ENCODE measurements around the gene EIF4G3. TPM values are rescaled to one million over a fixed set of nuclear protein-coding genes. Genes with fewer than 3 reads are reported as not detected.

The EIF4G3 gene
- total RNA-seq, 1 donor from 2014 or later = 43.0 TPM

DNA sequence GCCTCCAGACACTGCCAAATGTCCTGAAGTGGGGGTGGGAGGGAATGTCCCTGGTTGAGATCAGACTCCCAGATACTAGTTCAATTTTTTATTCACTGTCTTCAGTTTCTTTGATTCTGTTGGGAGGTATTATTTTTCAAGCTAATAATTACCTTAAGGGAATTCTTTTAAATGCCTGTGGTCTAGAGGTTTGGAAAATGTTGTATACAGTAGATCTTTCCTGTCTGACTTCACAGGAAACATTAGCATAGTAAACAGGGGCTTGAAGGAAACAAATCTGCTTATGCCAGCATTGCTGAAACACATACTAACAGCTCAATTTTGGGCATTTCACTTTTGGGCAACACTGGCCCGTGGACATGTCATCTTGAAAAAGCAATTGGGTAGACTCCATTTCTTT lies 305.3 kb downstream of the EIF4G3 start:
- Histone ChIP-seq H3K36me3 (peaks cover 10% of the 10 kb centered on the region), H3K4me3 (no peak overlapping the region), H3K9me3 (no peaks in the 10 kb centered on the region), H3K27ac (no peak overlapping the region), H3K27me3 (ENCODE audit: low read depth) (no peaks in the 10 kb centered on the region), H3K4me1 (no peaks in the 10 kb centered on the region)
- ATAC-seq (no peak), DNase-seq (no peak)
- TF ChIP-seq, protein P1, sequence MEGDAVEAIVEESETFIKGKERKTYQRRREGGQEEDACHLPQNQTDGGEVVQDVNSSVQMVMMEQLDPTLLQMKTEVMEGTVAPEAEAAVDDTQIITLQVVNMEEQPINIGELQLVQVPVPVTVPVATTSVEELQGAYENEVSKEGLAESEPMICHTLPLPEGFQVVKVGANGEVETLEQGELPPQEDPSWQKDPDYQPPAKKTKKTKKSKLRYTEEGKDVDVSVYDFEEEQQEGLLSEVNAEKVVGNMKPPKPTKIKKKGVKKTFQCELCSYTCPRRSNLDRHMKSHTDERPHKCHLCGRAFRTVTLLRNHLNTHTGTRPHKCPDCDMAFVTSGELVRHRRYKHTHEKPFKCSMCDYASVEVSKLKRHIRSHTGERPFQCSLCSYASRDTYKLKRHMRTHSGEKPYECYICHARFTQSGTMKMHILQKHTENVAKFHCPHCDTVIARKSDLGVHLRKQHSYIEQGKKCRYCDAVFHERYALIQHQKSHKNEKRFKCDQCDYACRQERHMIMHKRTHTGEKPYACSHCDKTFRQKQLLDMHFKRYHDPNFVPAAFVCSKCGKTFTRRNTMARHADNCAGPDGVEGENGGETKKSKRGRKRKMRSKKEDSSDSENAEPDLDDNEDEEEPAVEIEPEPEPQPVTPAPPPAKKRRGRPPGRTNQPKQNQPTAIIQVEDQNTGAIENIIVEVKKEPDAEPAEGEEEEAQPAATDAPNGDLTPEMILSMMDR (IDR thresholded peaks at IDR 0.05) = no peak
- intact Hi-C loops (cut with DNase I) = no loop called here

DNA sequence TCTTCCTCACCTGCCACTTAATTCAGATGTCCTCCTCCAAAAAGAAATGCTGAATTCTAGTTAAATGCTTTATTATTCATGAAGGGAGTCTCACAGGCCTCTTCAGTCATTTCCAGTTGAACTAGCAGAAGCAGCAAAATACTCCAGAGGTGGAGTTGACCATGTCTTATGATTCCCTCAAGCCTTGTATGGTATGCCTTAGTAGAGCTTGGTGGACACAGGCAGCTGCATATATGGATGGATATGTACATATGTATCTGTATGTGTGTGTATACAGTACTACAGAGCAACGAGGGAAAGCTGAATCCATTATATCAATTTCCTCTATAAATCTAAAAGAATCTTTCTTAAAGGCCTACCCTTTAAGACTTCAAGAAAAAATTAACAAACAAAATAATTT lies 306.0 kb downstream of the EIF4G3 start:
- no peaks in the 10 kb centered on the region for H3K4me1 ChIP-seq
- TF ChIP-seq, protein P1 (IDR thresholded peaks at IDR 0.05) = no peak
- H3K4me3 ChIP-seq = no peak overlapping the region
- no peaks in the 10 kb centered on the region for H3K9me3 ChIP-seq
- ATAC-seq (no peak), DNase-seq (no peak)
- no peaks in the 10 kb centered on the region for H3K27me3 ChIP-seq (ENCODE audit: low read depth)
- peaks cover 7% of the 10 kb centered on the region for H3K36me3 ChIP-seq
- intact Hi-C loops (cut with DNase I) = no loop called here
- H3K27ac ChIP-seq = no peak overlapping the region

DNA sequence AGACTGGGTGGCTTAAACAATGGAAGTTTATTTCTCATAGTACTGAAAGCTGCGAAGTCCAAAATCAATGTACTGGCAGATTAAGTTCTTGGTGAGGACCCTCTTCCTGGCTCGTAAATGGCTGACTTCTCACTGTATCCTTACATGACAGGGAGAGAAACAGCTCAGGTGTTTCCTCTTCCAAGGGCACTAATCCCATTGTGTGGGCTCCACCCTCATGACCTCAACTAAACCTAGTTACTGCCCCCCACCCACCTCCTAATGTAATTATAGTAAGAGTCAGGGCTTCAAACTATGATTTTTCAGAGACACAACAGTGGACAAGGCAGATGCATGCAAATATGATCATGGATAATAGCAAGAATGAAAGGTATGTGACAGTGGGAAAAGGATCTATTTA lies 308.4 kb downstream of the EIF4G3 start:
- no peak for ATAC-seq
- H3K27ac ChIP-seq = no peak overlapping the region
- TF ChIP-seq, protein P1 (IDR thresholded peaks at IDR 0.05) = no peak

DNA sequence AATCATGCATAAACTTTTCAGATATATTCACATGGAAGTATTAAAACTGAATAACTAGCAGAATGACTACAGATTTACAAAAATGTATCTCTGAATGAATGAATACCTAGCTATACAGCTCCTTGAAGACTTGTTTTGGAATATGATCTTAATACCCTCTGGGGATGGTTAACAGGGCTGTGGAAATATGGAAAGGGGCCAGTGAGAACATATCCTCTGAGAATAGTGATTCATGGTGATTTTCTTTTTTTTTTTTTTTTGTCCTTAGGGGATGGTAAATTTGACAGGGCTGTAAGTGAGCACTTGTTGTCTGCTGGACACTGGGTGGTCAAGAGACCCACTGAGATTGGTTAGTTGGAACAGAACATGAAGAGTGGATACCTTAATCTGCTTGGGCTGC lies 308.9 kb downstream of the EIF4G3 start:
- no peak for ATAC-seq
- TF ChIP-seq, protein P1 (IDR thresholded peaks at IDR 0.05) = no peak
- Histone ChIP-seq H3K4me3 (no peak overlapping the region), H3K4me1 (no peaks in the 10 kb centered on the region), H3K36me3 (peaks cover 20% of the 10 kb centered on the region), H3K27ac (no peak overlapping the region), H3K27me3 (ENCODE audit: low read depth) (no peaks in the 10 kb centered on the region), H3K9me3 (no peaks in the 10 kb centered on the region)
- intact Hi-C loops (cut with DNase I) = no loop called here
- DNase-seq = no peak

More for the DNA sequence above, 308.4 kb downstream of the EIF4G3 start:
- Histone ChIP-seq H3K36me3 (peaks cover 16% of the 10 kb centered on the region), H3K27me3 (ENCODE audit: low read depth) (no peaks in the 10 kb centered on the region), H3K9me3 (no peaks in the 10 kb centered on the region), H3K4me3 (no peak overlapping the region), H3K4me1 (no peaks in the 10 kb centered on the region)
- intact Hi-C loops (cut with DNase I) = no loop called here
- no peak for DNase-seq

DNA sequence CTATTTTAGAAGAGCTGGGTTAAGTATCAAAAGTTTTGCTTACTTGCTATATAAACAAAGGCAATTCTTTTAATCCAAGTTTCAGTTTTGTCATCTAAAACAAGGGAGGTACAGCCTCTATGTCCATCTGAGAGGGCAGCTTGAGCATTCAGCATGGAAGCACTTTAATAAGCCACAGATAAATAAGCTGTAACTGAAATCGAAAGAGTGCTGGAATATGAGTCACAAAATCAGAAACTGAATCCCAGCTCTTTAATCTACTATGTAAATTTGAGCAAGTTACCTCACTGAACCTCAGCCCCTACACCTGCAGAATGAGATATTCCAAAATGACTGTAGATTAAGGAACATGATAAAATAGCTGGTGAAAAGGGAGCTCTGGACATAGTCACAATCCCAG lies 309.6 kb downstream of the EIF4G3 start:
- ATAC-seq = no peak

More for the DNA sequence above, 309.6 kb downstream of the EIF4G3 start:
- Histone ChIP-seq H3K4me1 (no peaks in the 10 kb centered on the region), H3K9me3 (no peaks in the 10 kb centered on the region), H3K4me3 (no peak overlapping the region), H3K36me3 (peaks cover 28% of the 10 kb centered on the region), H3K27me3 (ENCODE audit: low read depth) (no peaks in the 10 kb centered on the region), H3K27ac (no peak overlapping the region)
- intact Hi-C loops (cut with DNase I) = no loop called here
- TF ChIP-seq, protein P1 (IDR thresholded peaks at IDR 0.05) = no peak
- no peak for DNase-seq

Data from lower lobe of right lung (tissue), 2 donors.